ENCODE results near the gene NTRK1. TPM values are rescaled to one million over a fixed set of nuclear protein-coding genes. Genes with fewer than 3 reads are reported as not detected.

Gene NTRK1
- total and polyA plus RNA-seq, 2 of the 4 experiments (the other 2 are of a cell fraction), result not detected

- TF ChIP-seq RAD21 (IDR thresholded peaks at IDR 0.05; ENCODE audit: low read length) (no peak), RCOR1 (IDR thresholded peaks at IDR 0.05; ENCODE audit: insufficient replicate concordance, low read length) (no peak), MXI1 (IDR thresholded peaks at IDR 0.05; ENCODE audit: borderline replicate concordance, low read depth, low read length) (no peak), CHD1 (IDR thresholded peaks at IDR 0.05; ENCODE audit: low read depth, low read length) (no peak)
Measured at GRCh38 chr1:156901590-156901900, 40.9 kb downstream of the NTRK1 start (continued).

GRCh38 chr1:156901966-156902915, 41.6 kb downstream of the NTRK1 start:
- Histone ChIP-seq H2AFZ (replicated peaks; ENCODE audit: low read length, poor library complexity) (no peak overlapping the region), H3K4me1 (ENCODE audit: control insufficient read depth, insufficient read depth, low read length) (peaks cover 36% of the 10 kb centered on the region), H4K8ac (ENCODE audit: low read depth in 2 of 2, low read length in 2 of 2) (no peak overlapping the region), H2AK9ac (replicated peaks; ENCODE audit: low read depth, low read length, poor library complexity) (peak overlapping the region; percentile 59), H3K79me1 (ENCODE audit: low read depth in 1 of 2, low read length in 2 of 2) (peaks cover 23 to 90% of the 10 kb centered on the region in 2 experiments), H3K27ac (ENCODE audit: insufficient read depth, low read length) (no peak overlapping the region), H3K27me3 (ENCODE audit: control insufficient read depth, insufficient read depth, low read length) (no peaks in the 10 kb centered on the region), H3K9me3 (ENCODE audit: control insufficient read depth, insufficient read depth, low read length) (no peaks in the 10 kb centered on the region), H3K36me3 (ENCODE audit: control insufficient read depth, insufficient read depth, low read length) (peaks cover 11% of the 10 kb centered on the region), H2BK5ac (ENCODE audit: low read depth, low read length, poor library complexity, severe bottlenecking) (no peak overlapping the region), H2AK5ac (ENCODE audit: low read depth, low read length) (peak overlapping the region; percentile 46), H3K18ac (ENCODE audit: low read depth, low read length) (no peak overlapping the region), H3K23ac (ENCODE audit: low read depth, low read length) (no peak overlapping the region), H2BK20ac (ENCODE audit: low read depth, low read length) (no peak overlapping the region), H4K20me1 (ENCODE audit: insufficient read depth, low read length) (no peaks in the 10 kb centered on the region), H4K5ac (ENCODE audit: low read depth, low read length) (no peak overlapping the region), H3K56ac (ENCODE audit: extremely low read depth, insufficient read depth, low read length) (no peak overlapping the region), H3K4me2 (ENCODE audit: low read depth, low read length) (no peak overlapping the region), H3K9me1 (ENCODE audit: insufficient read depth, low read length) (peaks cover 25% of the 10 kb centered on the region), H3K4me3 (ENCODE audit: insufficient read depth, low read depth, low read length) (no peak overlapping the region), H3K4ac (ENCODE audit: low read depth, low read length) (0 out of 2 replicates have a peak overlapping the region, but pooled peaks have one; percentile 2), H2BK120ac (ENCODE audit: low read depth, low read length) (0 out of 2 replicates have a peak overlapping the region, but pooled peaks have one; percentile 13), H3K9ac (ENCODE audit: low read depth, low read length) (no peak overlapping the region), H2BK15ac (ENCODE audit: low read depth, low read length) (no peak overlapping the region), H3K14ac (replicated peaks; ENCODE audit: low read depth, low read length) (no peak overlapping the region), H4K91ac (ENCODE audit: insufficient read depth, low read depth, low read length) (peak overlapping the region; percentile 29)
- BruUV-seq (replicated peaks), result no TSS peak
- 70% methylated on average over 21 of the region's 23 CpGs; no CpG with 5 or more reads in 1 of the 2 experiments for WGBS, 2 experiments (ENCODE audit: extremely low coverage in 2 of 2, insufficient read length in 1 of 2)
- no peak for DNase-seq
- in situ Hi-C loops (cut with MboI; ENCODE audit: low sequenced_read_pairs), result no loop called here
- intact Hi-C loops (cut with micrococcal nuclease), result no loop called here
- CTCF ChIA-PET, result no interaction called here
- POLR2A ChIA-PET (ENCODE audit: unreplicated experiment), result no interaction called here
- dilution Hi-C loops (cut with HindIII; ENCODE audit: low sequenced_read_pairs, unreplicated experiment), result no loop called here
- no peak for ATAC-seq (ENCODE audit: low read depth)
- TF ChIP-seq RCOR1 (IDR thresholded peaks at IDR 0.05; ENCODE audit: insufficient replicate concordance, low read length) (no peak), ELK1 (IDR thresholded peaks at IDR 0.05; ENCODE audit: borderline replicate concordance, low read depth, low read length) (no peak), NFE2L2 (IDR thresholded peaks at IDR 0.05; ENCODE audit: low read depth, low read length) (no peak), MAZ (IDR thresholded peaks at IDR 0.05; ENCODE audit: borderline replicate concordance, low read depth, low read length) (no peak), RFX5 (IDR thresholded peaks at IDR 0.05; ENCODE audit: low read depth, low read length) (no peak), MAFK (IDR thresholded peaks at IDR 0.05; ENCODE audit: low read depth, low read length) (no peak)
